Eye (tissue), 1 donor: ENCODE results near the gene ALKBH5.
A peak's percentile ranks its signal among the peaks of the same experiment; 100 is the strongest.
"Not testable (repeated sequence)": the region's sequence is repeated elsewhere in the genome, so short reads cannot be mapped to it uniquely, and the experiment has no call there.

Source experiments
- DNase-seq: peaks from one replicate; pipeline ENCODE4 v3.0.0-alpha.2; 2015

The ALKBH5 gene

DNA sequence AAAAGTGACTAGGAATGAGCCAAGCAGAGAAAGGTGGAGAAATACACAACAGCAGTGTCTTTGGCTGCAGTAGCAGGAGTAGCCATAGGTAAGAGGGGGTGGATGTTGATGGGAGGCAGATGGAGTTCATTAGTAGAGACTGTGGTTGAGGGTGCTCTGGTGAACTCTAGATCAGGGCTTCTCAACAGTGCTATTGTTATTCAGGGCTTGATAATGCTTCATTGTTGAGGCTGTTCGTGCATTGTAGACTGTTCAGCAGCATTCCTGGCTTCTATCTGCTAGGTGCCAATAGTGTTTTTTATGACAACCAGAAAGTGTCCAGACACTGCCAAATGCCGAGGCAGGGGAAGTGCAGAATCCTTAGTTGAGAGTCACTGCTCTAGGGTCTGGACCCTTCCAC, 3.6 kb downstream of the ALKBH5 start:
- no peak for DNase-seq

DNA sequence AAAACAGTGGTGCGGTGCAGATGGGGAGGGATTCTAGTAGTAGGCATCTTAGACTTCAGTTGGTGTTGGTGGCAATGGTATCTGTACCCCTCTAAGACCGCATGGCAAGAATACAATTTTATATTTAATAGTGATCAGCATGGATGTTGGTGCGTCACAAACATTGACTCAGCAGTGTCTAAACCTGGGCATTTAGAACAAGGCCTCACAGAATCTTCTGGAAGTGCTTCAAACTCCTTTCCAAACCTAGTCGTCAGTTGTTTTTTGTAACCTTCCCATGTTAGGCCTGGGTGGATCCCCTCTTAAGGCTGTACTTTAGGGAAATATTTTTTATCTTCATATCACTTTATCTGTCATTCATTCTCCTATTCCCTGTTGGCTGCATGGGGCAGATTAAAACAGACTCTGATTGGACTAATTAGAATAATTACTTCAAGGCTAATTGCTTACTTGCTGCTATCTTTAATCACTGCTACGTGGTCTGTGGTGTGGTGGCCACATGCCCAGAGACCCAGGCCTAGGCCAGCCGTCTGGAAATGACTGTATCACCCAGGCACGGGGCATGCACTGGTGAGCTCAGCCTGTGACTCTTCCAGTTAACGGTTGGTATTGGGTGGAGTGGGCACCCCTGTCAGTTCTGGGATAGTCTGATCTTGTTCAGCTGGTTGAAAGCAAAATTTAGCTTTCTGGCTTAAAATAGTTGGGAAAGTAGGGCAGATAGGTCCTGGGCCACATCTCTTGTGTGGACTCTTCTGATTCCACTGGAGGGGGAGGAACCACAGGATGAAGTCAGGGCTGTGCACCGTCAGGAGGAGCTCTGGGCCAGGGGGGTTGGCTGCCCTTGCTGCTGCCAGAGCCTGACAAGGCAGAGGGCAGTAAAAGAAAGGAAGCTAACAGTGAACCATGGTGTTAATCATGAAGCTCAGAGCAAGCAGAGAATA, 4.5 kb downstream of the ALKBH5 start:
- no peak for DNase-seq

DNA sequence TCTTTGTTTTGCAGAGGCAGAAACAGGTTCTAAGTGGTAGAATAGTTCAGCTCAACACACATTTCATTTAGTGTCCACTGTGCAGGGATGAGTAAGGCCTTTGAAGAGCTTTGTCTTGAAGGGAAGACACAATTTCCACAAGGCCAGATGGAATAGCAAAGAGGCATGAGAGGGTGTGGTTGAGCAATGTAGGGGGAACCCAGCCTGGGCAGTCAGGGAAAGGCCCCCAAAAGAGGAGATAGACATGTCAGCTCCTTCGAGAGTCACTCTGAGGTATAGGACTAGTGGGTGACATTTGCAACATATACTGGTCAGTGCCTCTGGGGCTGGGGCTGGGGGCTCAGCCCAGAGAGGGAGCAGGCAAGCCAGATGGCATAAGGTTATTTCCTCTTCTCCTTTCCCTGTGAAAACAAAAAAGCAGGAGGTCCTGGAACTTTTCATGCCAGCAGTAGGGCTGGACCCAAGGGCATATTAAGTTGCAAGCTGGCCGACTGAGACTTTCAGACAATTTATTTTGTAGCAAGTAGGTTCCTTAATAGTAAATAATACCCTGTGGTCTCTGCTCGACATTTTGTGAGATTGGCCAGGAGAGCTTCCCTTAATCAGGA, 7.1 kb downstream of the ALKBH5 start:
- DNase-seq: no peak

- DNase-seq: no peak
These were observed 7.6 kb downstream of the ALKBH5 start for GRCh38 chr17:18191236-18191667.

GRCh38 chr17:18191967-18192366, 8.3 kb downstream of the ALKBH5 start:
- DNase-seq: no peak

DNA sequence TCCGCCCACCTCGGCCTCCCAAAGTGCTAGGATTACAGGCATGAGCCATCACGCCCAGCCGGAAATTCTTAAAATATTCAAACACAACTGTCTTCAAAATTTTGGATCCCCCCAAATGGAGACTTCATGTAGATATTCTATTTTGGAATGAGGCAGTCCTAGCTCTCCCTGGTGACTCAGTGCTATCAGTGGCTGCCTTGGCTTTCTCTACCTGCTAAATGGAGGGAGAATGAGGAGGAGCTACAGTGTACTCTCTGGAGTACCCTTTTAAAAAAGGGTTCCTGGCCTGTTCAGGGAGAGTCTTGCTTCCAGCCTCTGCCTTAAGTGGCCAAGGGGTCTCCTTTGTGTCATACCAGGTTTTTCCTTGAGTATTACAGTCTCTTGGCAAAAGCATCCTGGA, 10.8 kb downstream of the ALKBH5 start:
- DNase-seq: no peak

DNA sequence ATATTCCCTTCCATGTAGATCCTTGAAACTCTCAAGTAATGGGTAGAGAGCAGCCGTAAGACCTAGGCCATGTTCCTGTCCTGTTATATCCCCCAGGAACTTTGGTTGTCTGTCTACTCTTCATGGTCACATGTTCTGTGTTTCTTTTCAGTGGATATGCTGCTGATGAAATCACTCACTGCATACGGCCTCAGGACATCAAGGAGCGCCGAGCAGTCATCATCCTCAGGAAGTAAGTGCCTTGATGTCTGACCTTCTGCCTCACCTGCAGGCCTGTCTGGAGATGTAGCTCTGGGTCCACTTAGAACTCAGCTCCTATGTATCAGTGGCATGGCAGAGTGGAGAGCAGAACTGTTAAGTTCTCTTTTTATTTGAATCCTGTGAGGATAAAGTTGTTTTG, 11.2 kb downstream of the ALKBH5 start:
- no peak for DNase-seq

- DNase-seq: no peak
These were observed 11.6 kb downstream of the ALKBH5 start for GRCh38 chr17:18195246-18195645.

GRCh38 chr17:18197535-18198194, 14.0 kb downstream of the ALKBH5 start:
- DNase-seq: no peak

- no peak for DNase-seq
These were observed 14.9 kb downstream of the ALKBH5 start for GRCh38 chr17:18198530-18198929.

DNA sequence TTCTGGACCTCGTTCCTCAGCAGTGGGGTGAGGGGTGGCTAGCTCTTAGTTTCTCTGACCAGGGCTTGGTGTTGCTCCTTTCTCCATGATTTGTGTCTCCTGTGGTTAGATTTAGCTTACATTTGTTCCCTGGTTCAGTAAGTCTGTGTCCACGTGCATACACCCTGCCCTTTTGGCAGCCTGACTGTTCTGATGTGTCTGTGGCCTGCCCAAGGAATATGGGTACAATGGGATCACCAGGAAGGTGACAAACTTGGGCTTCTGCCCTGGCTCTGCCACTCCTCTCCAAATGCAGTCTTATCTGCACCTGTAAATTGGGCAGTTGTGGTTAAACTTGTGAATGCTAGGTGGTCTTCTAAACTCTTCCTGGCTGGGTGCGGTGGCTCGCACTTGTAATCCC, 17.5 kb downstream of the ALKBH5 start:
- no peak for DNase-seq

- DNase-seq: no peak
These were observed 19.7 kb downstream of the ALKBH5 start for GRCh38 chr17:18203308-18203707.

DNA sequence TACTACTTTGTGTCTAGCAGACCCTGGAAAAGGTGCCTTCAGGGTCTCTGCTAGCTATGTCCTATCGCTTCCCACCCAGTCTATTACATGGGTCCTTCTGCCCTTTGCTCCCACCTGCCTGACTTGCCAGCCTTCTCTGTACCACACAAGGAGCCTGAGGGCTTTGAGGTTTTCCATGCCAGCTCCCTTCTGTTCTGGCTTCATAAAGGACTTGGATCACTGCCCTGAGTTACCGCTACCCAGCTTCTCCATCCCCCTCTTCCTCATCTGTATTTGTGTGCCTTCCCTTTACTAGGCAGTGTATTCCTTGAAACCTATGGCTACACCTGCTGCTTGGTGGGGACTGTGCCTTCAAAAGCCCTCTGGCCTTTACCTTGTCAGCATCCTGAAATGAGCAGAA, 22.2 kb downstream of the ALKBH5 start:
- DNase-seq: no peak

DNA sequence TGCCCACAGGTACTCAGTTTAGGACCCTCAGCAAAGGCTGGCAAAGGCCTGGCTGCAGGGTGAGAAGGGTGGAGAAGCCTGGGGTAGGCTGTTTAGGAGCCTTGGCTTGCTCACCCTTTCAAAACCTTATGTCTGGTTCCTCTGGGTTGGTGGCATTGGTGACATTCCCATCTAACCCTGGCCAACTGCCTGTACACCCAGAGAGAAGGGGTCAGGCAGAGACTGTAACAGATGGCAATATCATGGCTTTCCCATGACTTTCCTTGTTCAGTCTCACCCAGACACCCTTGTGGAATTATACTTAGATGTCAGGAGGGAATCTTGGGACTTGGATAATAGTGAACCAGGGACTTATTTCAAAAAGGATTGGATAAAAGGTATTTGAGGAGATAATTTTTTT, 23.3 kb downstream of the ALKBH5 start:
- DNase-seq: no peak

GRCh38 chr17:18208092-18208491, 24.5 kb downstream of the ALKBH5 start:
- DNase-seq: no peak

DNA sequence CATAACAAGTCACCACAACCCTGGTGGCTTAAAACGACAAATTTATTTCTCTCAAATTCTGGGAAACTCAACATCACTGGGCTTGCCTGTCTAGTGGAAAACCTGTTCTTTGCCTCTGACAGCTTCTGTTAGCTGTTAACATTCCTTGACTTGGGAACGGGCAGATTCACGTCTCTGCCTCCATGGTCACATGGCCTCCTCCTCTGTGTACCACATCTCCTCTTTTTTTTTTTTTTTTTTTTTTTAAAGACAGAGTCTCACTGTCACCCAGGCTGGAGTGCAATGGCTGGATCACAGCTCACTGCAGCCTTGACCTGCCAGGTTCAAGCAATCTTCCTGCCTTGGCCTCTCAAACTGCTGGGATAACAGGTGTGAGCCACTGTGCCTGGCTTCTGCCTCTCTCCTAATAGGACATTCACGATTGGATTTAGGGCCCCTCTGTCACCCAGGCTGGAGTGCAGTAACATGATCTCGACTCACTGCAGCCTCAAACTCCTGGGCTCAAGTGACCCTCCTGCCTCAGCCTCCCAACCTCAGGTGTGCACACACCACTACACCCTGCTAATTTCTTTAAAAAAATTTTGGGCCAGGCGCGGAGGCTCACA, 30.1 kb downstream of the ALKBH5 start:
- DNase-seq: no peak

DNA sequence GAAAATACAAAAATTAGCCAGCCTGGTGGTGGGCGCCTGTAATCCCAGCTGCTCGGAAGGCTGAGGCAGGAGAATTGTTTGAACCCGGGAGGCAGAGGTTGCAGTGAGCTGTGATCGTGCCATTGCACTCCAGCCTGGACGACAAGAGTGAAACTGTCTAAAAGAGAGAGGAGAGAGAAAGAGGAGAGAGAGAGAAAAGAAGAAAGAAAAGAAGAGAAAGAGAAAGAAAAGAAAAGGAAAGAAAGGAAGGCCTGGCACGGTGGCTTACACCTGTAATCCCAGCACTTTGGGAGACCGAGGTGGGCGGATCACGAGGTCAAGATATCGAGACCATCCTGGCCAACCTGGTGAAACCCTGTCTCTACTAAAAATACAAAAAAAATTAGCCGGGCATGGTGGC, 33.3 kb downstream of the ALKBH5 start:
- DNase-seq: not testable (repeated sequence)

DNA sequence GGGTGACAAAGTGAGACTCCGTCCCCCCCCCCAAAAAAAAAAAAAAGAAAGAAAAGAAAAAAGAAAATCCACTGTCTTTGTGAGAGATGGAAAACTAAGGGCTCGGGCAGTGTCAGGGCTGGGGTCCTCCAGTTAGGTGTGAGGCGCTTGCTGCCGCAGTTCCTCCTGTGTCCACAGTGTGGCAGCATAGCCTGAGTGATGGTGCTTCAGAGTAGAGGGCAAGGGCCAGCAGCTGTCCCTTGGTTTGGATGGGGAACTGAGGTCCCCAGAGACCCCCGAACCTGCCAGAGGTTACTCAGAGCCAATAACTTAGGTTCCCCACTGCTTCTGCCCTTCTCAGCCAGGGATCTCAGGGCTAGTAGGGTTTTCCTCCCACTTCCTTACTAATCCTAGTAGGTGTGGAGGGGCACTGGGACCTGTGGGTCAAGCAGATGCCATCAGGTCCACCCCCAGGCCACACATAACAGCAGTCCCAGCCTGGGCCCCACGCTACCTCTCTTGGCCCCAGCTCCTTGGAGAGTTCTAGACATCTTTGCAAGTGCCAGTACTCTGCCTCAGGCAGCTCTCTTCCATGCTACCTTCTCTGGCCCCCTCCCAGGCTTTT, 33.9 kb downstream of the ALKBH5 start:
- DNase-seq: peak; percentile 89

- no peak for DNase-seq
These were observed 35.3 kb downstream of the ALKBH5 start for GRCh38 chr17:18218756-18219415.

DNA sequence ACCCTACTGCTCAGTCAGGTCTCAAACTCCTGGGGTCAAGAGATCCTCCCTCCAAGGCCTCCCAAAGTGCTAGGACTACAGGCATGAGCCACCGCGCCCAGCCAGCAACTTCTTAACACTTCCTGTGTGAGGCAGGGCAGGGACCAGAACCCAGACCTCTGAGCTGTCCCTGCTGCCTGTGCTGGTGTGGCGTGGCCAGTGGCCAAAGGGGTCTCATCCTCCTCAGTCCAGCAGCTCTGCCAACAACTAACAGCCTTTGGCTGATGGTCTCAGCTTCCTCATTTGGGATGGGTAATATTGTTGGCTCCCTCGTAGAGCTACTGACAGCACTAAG, 40.4 kb downstream of the ALKBH5 start:
- DNase-seq: no peak

- peak; percentile 67 for DNase-seq
These were observed 40.9 kb downstream of the ALKBH5 start for GRCh38 chr17:18224387-18225120.

DNA sequence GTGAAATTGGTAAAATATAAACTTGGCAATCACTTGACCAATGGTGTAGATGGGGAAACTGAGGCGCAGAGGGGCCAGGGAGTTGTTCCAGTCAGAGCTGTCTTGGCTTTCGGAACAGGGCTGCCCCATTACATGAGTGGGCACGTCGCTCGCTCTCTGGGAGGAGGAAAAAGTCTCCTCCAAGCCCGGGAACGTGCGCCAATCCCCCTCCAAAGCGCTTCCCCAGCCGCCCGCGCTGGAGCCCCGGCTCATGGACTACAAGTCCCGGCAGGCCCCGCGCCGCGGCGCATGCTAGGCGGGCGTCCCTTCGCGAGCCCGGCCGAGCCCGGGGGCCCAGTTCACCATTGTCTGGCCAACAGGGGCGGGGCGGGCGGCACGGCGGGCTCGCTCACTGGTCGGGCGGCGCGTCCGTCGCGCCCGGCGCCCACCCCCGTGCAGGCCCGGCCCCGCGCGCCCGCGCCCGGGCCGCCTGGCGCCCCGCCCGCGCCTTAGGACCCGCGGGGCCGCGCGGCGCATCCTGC, 41.6 kb downstream of the ALKBH5 start, which contains the start of gene LLGL1:
Gene LLGL1, plus strand, starts transcription at position 515 of the 521 bp plus-strand sequence. CDS start 48 bp downstream, outside the sequence.
- DNase-seq: peak; percentile 98
